SU-DHL-6 (cell line): ENCODE measurements around the gene RPS14.

Source experiments
- EZH2phosphoT487 ChIP-seq: fragments of 200-600 bp; sonication (generic), shearing (Covaris generic); conservative IDR thresholded peaks from 2 replicates; pipeline ENCODE4 v1.6.1; 2018; ENCODE audit warnings: mild to moderate bottlenecking, antibody characterized with exemption, low read length, moderate library complexity, mixed read lengths
- TF ChIP-seq, protein P1 (sequence below): fragments of 200-600 bp; sonication (generic); IDR thresholded peaks from one replicate; pipeline ENCODE4 v1.5.1; 2017; ENCODE audit warnings: antibody characterized with exemption, mild to moderate bottlenecking, low read length, moderate library complexity; ENCODE audit not compliant: insufficient read depth, poor library complexity, severe bottlenecking

GRCh38 chr5:150428978-150429377, 20.6 kb downstream of the RPS14 start:
- no peak for TF ChIP-seq EZH2phosphoT487
- TF ChIP-seq, protein P1, sequence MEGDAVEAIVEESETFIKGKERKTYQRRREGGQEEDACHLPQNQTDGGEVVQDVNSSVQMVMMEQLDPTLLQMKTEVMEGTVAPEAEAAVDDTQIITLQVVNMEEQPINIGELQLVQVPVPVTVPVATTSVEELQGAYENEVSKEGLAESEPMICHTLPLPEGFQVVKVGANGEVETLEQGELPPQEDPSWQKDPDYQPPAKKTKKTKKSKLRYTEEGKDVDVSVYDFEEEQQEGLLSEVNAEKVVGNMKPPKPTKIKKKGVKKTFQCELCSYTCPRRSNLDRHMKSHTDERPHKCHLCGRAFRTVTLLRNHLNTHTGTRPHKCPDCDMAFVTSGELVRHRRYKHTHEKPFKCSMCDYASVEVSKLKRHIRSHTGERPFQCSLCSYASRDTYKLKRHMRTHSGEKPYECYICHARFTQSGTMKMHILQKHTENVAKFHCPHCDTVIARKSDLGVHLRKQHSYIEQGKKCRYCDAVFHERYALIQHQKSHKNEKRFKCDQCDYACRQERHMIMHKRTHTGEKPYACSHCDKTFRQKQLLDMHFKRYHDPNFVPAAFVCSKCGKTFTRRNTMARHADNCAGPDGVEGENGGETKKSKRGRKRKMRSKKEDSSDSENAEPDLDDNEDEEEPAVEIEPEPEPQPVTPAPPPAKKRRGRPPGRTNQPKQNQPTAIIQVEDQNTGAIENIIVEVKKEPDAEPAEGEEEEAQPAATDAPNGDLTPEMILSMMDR = no peak
